BE2C (cell line): Measurements from ENCODE around the gene RBM4.

Source experiments
- DNase-seq: peaks from one replicate; pipeline ENCODE4 v3.0.0-alpha.2; 2020
- H3K27me3 ChIP-seq: fragments of 250-450 bp; sonication (Bioruptor Pico); 2 replicates; pipeline ENCODE4 v1.5.1; 2020; ENCODE audit warnings: mild to moderate bottlenecking
- H3K36me3 ChIP-seq: fragments of 250-450 bp; sonication (Bioruptor Pico); 2 replicates; pipeline ENCODE4 v1.5.1; 2020; ENCODE audit warnings: mild to moderate bottlenecking
- H3K4me1 ChIP-seq: fragments of 250-450 bp; sonication (Bioruptor Pico); 2 replicates; pipeline ENCODE4 v1.5.1; 2020
- H3K4me3 ChIP-seq: 2 replicates; pipeline ENCODE4 v1.5.1; 2011; ENCODE audit warnings: low read depth, low read length
- H3K9me3 ChIP-seq: fragments of 250-450 bp; sonication (Bioruptor Pico); 2 replicates; pipeline ENCODE4 v1.5.1; 2020
- TF ChIP-seq, protein P1 (sequence below): IDR thresholded peaks from 2 replicates; pipeline ENCODE4 v1.5.1; 2012; ENCODE audit warnings: mild to moderate bottlenecking, low read depth, low read length

RBM4 gene

DNA sequence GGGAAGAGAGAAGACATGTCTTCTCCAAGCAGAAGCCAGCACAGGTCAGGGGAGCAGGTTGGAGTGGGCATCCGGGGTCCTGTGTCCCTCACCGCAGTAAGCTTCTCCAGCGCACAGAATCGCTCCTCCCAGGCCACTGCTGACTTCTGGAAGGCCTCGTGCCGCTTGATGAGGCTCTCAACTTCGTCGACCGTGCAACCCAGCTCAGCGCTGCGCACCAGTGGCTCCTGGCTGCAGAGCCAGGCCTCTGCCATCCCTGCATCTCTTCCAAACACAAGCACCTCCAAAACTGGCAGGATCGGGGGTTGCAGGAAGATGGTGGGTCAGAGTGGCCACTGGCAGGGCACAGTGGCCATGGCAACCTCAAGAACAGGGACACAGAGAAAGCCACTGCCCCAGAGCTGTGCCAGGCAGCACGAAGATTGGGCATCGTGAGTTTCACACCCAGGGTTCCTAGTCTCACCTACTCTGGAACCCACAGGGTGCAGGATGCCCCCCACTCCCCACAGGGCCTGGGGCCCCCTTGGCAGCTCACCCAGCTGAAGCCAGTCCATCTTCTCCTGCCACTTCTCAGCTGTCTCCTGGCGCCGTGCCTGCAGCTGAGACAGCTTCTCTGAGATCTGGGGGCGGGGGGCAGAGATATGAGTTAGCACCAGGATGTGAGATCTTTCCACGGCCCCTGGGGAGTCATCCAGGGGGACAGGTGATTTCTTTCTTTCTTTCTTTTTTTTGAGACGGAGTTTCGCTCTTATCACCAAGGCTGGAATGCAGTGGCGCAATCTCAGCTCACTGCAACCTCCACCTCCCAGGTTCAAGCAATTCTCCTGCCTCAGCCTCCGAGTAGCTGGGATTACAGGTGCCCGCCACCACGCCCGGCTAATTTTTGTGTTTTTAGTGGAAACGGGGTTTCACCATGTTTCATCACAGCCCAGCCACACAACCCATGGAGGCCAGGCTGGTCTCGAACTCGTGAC, 50.3 kb downstream of the RBM4 start:
- no peaks in the 10 kb centered on the region for H3K9me3 ChIP-seq
- peaks cover 11% of the 10 kb centered on the region for H3K4me1 ChIP-seq
- no peaks in the 10 kb centered on the region for H3K27me3 ChIP-seq
- no peak overlapping the region for H3K4me3 ChIP-seq
- no peak for DNase-seq
- TF ChIP-seq, protein P1, sequence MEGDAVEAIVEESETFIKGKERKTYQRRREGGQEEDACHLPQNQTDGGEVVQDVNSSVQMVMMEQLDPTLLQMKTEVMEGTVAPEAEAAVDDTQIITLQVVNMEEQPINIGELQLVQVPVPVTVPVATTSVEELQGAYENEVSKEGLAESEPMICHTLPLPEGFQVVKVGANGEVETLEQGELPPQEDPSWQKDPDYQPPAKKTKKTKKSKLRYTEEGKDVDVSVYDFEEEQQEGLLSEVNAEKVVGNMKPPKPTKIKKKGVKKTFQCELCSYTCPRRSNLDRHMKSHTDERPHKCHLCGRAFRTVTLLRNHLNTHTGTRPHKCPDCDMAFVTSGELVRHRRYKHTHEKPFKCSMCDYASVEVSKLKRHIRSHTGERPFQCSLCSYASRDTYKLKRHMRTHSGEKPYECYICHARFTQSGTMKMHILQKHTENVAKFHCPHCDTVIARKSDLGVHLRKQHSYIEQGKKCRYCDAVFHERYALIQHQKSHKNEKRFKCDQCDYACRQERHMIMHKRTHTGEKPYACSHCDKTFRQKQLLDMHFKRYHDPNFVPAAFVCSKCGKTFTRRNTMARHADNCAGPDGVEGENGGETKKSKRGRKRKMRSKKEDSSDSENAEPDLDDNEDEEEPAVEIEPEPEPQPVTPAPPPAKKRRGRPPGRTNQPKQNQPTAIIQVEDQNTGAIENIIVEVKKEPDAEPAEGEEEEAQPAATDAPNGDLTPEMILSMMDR: no peak
- peaks cover 60% of the 10 kb centered on the region for H3K36me3 ChIP-seq

GRCh38 chr11:66689661-66690590, 51.4 kb downstream of the RBM4 start:
- no peaks in the 10 kb centered on the region for H3K9me3 ChIP-seq
- no peak overlapping the region for H3K4me3 ChIP-seq
- H3K36me3 ChIP-seq: peaks cover 64% of the 10 kb centered on the region
- H3K27me3 ChIP-seq: no peaks in the 10 kb centered on the region
- peaks cover 10% of the 10 kb centered on the region for H3K4me1 ChIP-seq
- no peak for DNase-seq
- TF ChIP-seq, protein P1: no peak

GRCh38 chr11:66691311-66691980, 52.9 kb downstream of the RBM4 start:
- Histone ChIP-seq H3K4me3 (no peak overlapping the region), H3K27me3 (no peaks in the 10 kb centered on the region), H3K4me1 (no peaks in the 10 kb centered on the region), H3K36me3 (peaks cover 62% of the 10 kb centered on the region), H3K9me3 (no peaks in the 10 kb centered on the region)
- TF ChIP-seq, protein P1: no peak
- no peak for DNase-seq

DNA sequence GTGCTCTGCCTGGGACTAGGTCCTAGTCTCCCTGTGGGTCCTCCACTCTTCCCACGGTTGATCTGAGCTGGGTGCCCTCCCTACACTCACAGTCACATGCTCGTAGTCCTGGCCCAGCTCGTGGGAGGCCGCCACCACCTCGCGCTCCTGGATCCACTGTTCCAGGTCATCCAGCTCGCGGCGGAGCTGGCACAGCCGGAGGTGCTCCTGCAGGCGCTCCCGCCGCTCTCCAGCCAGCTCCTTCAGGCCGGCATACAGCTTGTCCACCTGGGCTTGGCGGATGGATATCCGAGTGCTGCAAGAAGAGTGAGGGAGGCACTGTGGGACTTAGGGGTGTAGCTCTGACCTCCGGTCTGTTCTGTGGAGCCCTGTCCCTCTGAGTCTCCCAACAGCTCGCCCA, 53.9 kb downstream of the RBM4 start:
- no peak overlapping the region for H3K4me3 ChIP-seq
- TF ChIP-seq, protein P1: no peak
- no peak for DNase-seq
- H3K36me3 ChIP-seq: peaks cover 54% of the 10 kb centered on the region
- no peaks in the 10 kb centered on the region for H3K9me3 ChIP-seq
- H3K27me3 ChIP-seq: no peaks in the 10 kb centered on the region
- H3K4me1 ChIP-seq: no peaks in the 10 kb centered on the region

DNA sequence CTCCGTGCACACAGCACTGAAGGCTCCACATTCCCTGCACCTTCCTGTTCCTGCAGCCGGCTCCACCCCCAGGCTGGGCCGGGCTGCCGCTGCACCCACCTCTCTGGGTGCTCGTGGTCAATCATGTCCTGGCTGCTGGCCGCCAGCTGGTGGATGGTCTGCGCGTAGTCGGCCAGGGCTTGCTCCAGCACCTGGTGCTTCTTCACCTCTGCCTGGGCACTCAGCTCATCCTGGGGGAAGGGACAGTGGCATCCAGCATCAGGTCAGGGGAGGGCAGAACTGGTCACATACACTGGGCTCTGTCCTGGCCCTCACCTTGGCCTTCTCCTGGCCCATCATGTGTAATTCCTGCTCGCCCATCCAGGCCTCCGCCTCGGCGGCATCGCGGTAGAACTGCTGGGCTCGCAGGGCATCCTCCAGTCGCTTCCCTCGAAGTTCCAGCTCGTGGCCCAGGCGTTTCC, 54.4 kb downstream of the RBM4 start:
- H3K27me3 ChIP-seq: no peaks in the 10 kb centered on the region
- TF ChIP-seq, protein P1: no peak
- H3K36me3 ChIP-seq: peaks cover 53% of the 10 kb centered on the region
- H3K4me1 ChIP-seq: no peaks in the 10 kb centered on the region
- H3K9me3 ChIP-seq: no peaks in the 10 kb centered on the region
- DNase-seq: no peak
- H3K4me3 ChIP-seq: no peak overlapping the region
